CD4-positive, alpha-beta memory T cell (primary cell): ENCODE data around the gene CSF1R. TPM values are rescaled to one million over a fixed set of nuclear protein-coding genes. Genes with fewer than 3 reads are reported as not detected.
"Not testable (repeated sequence)": the region's sequence is repeated elsewhere in the genome, so short reads cannot be mapped to it uniquely, and the experiment has no call there.

Source experiments
- CTCF ChIA-PET: fragments of 350-600 bp; sonication (Branson Sonifier 250); formaldehyde crosslinking; loops from one replicate; lab custom pipeline; 2021; ENCODE audit warnings: inconsistent platforms; ENCODE audit not compliant: partially characterized antibody; lab: Charles Lee
- POLR2A ChIA-PET: fragments of 350-600 bp; sonication (Branson Sonifier 250); formaldehyde crosslinking; loops from one replicate; lab custom pipeline; 2021; ENCODE audit not compliant: partially characterized antibody; lab: Charles Lee
- DNase-seq, 5 donors: peaks; one replicate each; pipeline versions ENCODE4 v3.0.0 to v3.0.0-alpha.2; 2020 to 2022; ENCODE audit warnings: mixed read lengths in 1 of 5
- H3K27ac ChIP-seq: one replicate; pipeline ENCODE4 v1.7.0; 2013; ENCODE audit warnings: low read depth, low read length
- H3K27me3 ChIP-seq: 2 replicates; pipeline ENCODE4 v1.7.0; 2013; ENCODE audit warnings: mild to moderate bottlenecking, low read length, moderate library complexity; ENCODE audit not compliant: insufficient read depth
- H3K36me3 ChIP-seq: 2 replicates; pipeline ENCODE4 v1.7.0; 2013; ENCODE audit warnings: mild to moderate bottlenecking, low read length, moderate library complexity; ENCODE audit not compliant: insufficient read depth
- H3K4me1 ChIP-seq: 2 replicates; pipeline ENCODE4 v1.7.0; 2013; ENCODE audit warnings: mild to moderate bottlenecking, low read length, moderate library complexity; ENCODE audit not compliant: insufficient read depth
- H3K4me3 ChIP-seq, 2 donors: one replicate each; pipeline ENCODE4 v1.7.0; 2013; ENCODE audit warnings: low read length in 2 of 2, mild to moderate bottlenecking in 1 of 2
- H3K9me3 ChIP-seq, 2 donors: one replicate each; pipeline ENCODE4 v1.7.0; 2013; ENCODE audit warnings: low read length in 2 of 2, control low read depth in 1 of 2; ENCODE audit not compliant: control insufficient read depth in 1 of 2
- H3K27ac Mint-ChIP-seq, 7 donors: one replicate each; pipeline ENCODE4 v1.8.0; 2020 to 2021; ENCODE audit warnings: mixed read lengths in 7 of 7, mild to moderate bottlenecking in 6 of 7, inconsistent platforms in 3 of 7, moderate library complexity in 3 of 7
- H3K27me3 Mint-ChIP-seq, 2 donors: one replicate each; pipeline ENCODE4 v1.8.0; 2020 to 2021; ENCODE audit warnings: mixed read lengths in 2 of 2
- H3K36me3 Mint-ChIP-seq, 2 donors: one replicate each; pipeline ENCODE4 v1.8.0; 2020 to 2021; ENCODE audit warnings: mixed read lengths in 2 of 2, inconsistent platforms in 1 of 2, mild to moderate bottlenecking in 1 of 2
- H3K4me1 Mint-ChIP-seq, 4 donors: one replicate each; pipeline ENCODE4 v1.8.0; 2020 to 2021; ENCODE audit warnings: mixed read lengths in 4 of 4, mild to moderate bottlenecking in 1 of 4
- H3K4me3 Mint-ChIP-seq, 8 donors: one replicate each; pipeline ENCODE4 v1.8.0; 2020 to 2021; ENCODE audit warnings: mixed read lengths in 8 of 8, mild to moderate bottlenecking in 7 of 8, moderate library complexity in 6 of 8, inconsistent platforms in 3 of 8
- H3K9me3 Mint-ChIP-seq, 8 donors: one replicate each; pipeline ENCODE4 v1.8.0; 2020 to 2021; ENCODE audit warnings: mixed read lengths in 8 of 8, mild to moderate bottlenecking in 5 of 8, inconsistent platforms in 3 of 8, moderate library complexity in 1 of 8
- intact Hi-C: fragments of 100-400 bp; cut with micrococcal nuclease; formaldehyde crosslinking; loops from one replicate; pipeline ENCODE4 v1.15.1; 2023
- polyA plus RNA-seq, 2 donors: library from polyadenylated mRNA; unstranded; fragments of 300-500 nt; fragmentation: Illumina TruSeq; gene quantifications; one replicate each; pipeline ENCODE4 v1.2.3, GENCODE V29; 2021
- total RNA-seq, 2 experiments: library from RNA; stranded (reverse); gene quantifications; one replicate each; pipeline ENCODE4 v1.2.3, GENCODE V29; 2021

The CSF1R gene
- total and polyA plus RNA-seq, 4 experiments from 2014 or later: 0.04 to 2.9 (median 1.3) TPM

- Mint-ChIP-seq H3K27me3 (peaks cover 0 to 4% of the 10 kb centered on the region in 2 donors), H3K9me3 (no peaks in the 10 kb centered on the region), H3K4me1 (peaks cover 0 to 1% (median 0%) of the 10 kb centered on the region in 4 donors), H3K27ac (no peak overlapping the region), H3K4me3 (no peak overlapping the region), H3K36me3 (no peaks in the 10 kb centered on the region)
- H3K4me1 ChIP-seq: no peaks in the 10 kb centered on the region
- intact Hi-C loops: no loop called here
- H3K36me3 ChIP-seq: no peaks in the 10 kb centered on the region
- ChIA-PET POLR2A (no interaction called here), CTCF (no interaction called here)
- no peak overlapping the region for H3K4me3 ChIP-seq
- no peaks in the 10 kb centered on the region for H3K9me3 ChIP-seq
- H3K27ac ChIP-seq: no peak overlapping the region
- no peak for DNase-seq
- H3K27me3 ChIP-seq: no peaks in the 10 kb centered on the region
Measured at GRCh38 chr5:150101023-150101422, 14.7 kb upstream of the CSF1R start.

GRCh38 chr5:150097152-150097551, 10.8 kb upstream of the CSF1R start:
- Histone ChIP-seq H3K27ac (no peak overlapping the region), H3K27me3 (no peaks in the 10 kb centered on the region), H3K4me3 (no peak overlapping the region), H3K36me3 (no peaks in the 10 kb centered on the region), H3K4me1 (no peaks in the 10 kb centered on the region), H3K9me3 (no peaks in the 10 kb centered on the region)
- Mint-ChIP-seq H3K9me3 (peaks cover 0 to 2% (median 0%) of the 10 kb centered on the region in 8 donors), H3K27ac (no peak overlapping the region), H3K27me3 (peaks cover 4 to 7% of the 10 kb centered on the region in 2 donors), H3K4me1 (peaks cover 0 to 1% (median 0%) of the 10 kb centered on the region in 4 donors), H3K4me3 (no peak overlapping the region), H3K36me3 (no peaks in the 10 kb centered on the region)
- CTCF ChIA-PET: no interaction called here
- no peak for DNase-seq
- intact Hi-C loops: no loop called here
- POLR2A ChIA-PET: no interaction called here

- no peak for DNase-seq
- H3K27ac Mint-ChIP-seq: no peak overlapping the region
- no peak overlapping the region for H3K27ac ChIP-seq
- ChIA-PET POLR2A (no interaction called here), CTCF (no interaction called here)
- no peak overlapping the region for H3K4me3 ChIP-seq
- H3K9me3 ChIP-seq: no peaks in the 10 kb centered on the region
- H3K27me3 Mint-ChIP-seq: peaks cover 20 to 21% of the 10 kb centered on the region in 2 donors
- H3K4me3 Mint-ChIP-seq: no peak overlapping the region
- H3K9me3 Mint-ChIP-seq: peaks cover 0 to 4% (median 0%) of the 10 kb centered on the region in 8 donors
- H3K4me1 ChIP-seq: no peaks in the 10 kb centered on the region
- intact Hi-C loops: no loop called here
- no peaks in the 10 kb centered on the region for H3K27me3 ChIP-seq
- H3K36me3 Mint-ChIP-seq: no peaks in the 10 kb centered on the region
- no peaks in the 10 kb centered on the region for H3K36me3 ChIP-seq
- H3K4me1 Mint-ChIP-seq: peaks cover 0 to 1% (median 0%) of the 10 kb centered on the region in 4 donors
Measured at GRCh38 chr5:150092159-150092787, 5.9 kb upstream of the CSF1R start.

DNA sequence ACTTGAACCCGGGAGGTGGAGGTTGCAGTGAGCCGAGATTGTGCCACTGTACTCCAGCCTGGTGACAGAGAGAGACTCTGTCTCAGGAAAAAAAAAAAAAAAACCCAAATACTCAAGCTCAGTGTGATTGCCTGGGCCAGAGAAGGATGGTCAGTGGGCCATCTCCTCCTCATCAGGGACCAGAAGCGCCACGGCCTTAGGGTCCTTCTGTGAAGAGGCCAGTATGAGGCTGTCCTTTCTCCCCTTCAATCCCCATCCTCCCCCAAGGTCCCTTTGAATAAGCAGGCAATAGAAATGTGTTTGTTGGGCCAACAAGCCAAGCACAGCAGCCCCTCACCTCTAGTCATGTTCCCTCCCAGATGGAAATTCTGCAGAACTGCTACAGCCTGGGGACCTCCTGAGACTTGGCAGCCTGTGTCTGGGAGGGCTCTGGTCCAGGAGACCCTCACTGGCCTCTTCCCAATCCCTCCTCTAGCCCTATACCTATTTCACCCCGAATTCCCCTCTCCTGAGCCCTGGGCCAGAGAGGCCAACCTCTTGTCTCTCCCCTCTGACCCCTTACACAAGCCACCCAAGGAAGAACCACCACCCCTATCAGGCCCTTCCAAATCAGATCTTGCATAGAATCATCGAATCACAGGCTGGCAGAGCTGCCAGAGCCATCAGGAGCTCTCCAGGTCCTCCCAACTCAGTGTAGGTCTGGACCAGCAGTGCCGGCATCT, 1.0 kb downstream of the CSF1R start:
- no peaks in the 10 kb centered on the region for H3K4me1 ChIP-seq
- Mint-ChIP-seq H3K27me3 (peaks cover 25 to 41% of the 10 kb centered on the region in 2 donors), H3K27ac (no peak overlapping the region), H3K4me3 (no peak overlapping the region), H3K36me3 (no peaks in the 10 kb centered on the region), H3K9me3 (peaks cover 0 to 3% (median 0%) of the 10 kb centered on the region in 8 donors), H3K4me1 (peaks cover 0 to 2% (median 0%) of the 10 kb centered on the region in 4 donors)
- H3K4me3 ChIP-seq: no peak overlapping the region
- no peak for DNase-seq
- ChIA-PET CTCF (interaction anchor here (0.7 kb wide), 1 partner anchor 417 kb away, joined by 3 read pairs; no protein-coding TSS in a partner anchor), POLR2A (no interaction called here)
- intact Hi-C loops: no loop called here
- H3K9me3 ChIP-seq: no peaks in the 10 kb centered on the region
- peaks cover 12% of the 10 kb centered on the region for H3K27me3 ChIP-seq
- H3K27ac ChIP-seq: no peak overlapping the region
- H3K36me3 ChIP-seq: no peaks in the 10 kb centered on the region

DNA sequence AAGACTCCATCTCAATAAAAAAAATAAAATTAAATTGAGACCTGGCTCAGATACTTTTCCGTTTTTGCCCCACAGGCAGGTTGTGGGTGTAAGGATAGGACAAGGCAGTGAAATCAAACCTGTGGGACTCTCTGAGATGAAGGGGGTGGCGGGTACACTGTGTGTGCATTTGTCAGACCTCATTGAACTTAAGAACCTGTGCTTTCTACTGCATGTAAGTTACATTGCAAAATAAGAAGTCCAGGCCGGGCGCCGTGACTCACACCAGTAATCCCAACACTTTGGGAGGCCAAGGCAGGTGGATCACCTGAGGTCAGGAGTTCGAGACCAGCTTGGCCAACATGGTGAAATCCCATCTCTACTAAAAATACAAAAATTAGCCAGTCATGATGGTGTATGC, 1.6 kb downstream of the CSF1R start:
- CTCF ChIA-PET: interaction anchor here (0.7 kb wide), 1 partner anchor 417 kb away, joined by 3 read pairs; no protein-coding TSS in a partner anchor
- H3K9me3 Mint-ChIP-seq, H3K4me1 ChIP-seq, DNase-seq, intact Hi-C loops, H3K27ac Mint-ChIP-seq, H3K4me1 Mint-ChIP-seq, H3K27ac ChIP-seq, H3K4me3 ChIP-seq, H3K4me3 Mint-ChIP-seq, H3K36me3 ChIP-seq, H3K36me3 Mint-ChIP-seq, POLR2A ChIA-PET, H3K9me3 ChIP-seq: not testable (repeated sequence)
- H3K27me3 ChIP-seq: peaks cover 12% of the 10 kb centered on the region
- H3K27me3 Mint-ChIP-seq: peaks cover 25 to 40% of the 10 kb centered on the region in 2 donors

DNA sequence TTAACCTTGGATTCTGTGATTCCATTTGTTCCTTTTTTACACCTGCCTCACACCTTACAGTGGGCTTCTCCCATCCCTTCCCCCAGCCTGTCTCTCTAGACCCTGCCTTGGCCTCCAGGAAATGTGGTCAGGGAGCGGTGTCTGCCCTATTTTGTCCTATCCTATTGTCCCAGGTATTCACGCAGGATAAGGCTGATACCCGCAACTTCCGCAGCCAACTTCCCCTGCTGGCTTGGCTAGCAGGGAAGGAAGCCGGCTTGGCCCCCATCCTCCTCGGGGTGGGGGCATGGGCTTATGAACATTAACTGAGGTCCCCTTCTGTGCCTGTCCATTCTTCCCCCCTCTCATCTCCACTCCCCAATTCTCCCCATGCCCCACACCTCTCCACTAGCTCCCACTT, 3.5 kb downstream of the CSF1R start:
- H3K4me1 Mint-ChIP-seq: peaks cover 0 to 2% (median 0%) of the 10 kb centered on the region in 4 donors
- ChIA-PET CTCF (no interaction called here), POLR2A (interaction anchor here (0.6 kb wide), 1 partner anchor 16 kb away, joined by 3 read pairs; no protein-coding TSS in a partner anchor)
- intact Hi-C loops: no loop called here
- H3K9me3 Mint-ChIP-seq: peaks cover 0 to 3% (median 0%) of the 10 kb centered on the region in 8 donors
- H3K4me1 ChIP-seq: no peaks in the 10 kb centered on the region
- H3K27ac Mint-ChIP-seq: no peak overlapping the region
- no peaks in the 10 kb centered on the region for H3K9me3 ChIP-seq
- H3K4me3 Mint-ChIP-seq: no peak overlapping the region
- DNase-seq: no peak
- H3K27me3 Mint-ChIP-seq: peaks cover 20 to 31% of the 10 kb centered on the region in 2 donors
- no peaks in the 10 kb centered on the region for H3K36me3 Mint-ChIP-seq
- no peak overlapping the region for H3K4me3 ChIP-seq
- H3K27me3 ChIP-seq: peaks cover 12% of the 10 kb centered on the region
- no peaks in the 10 kb centered on the region for H3K36me3 ChIP-seq
- no peak overlapping the region for H3K27ac ChIP-seq

GRCh38 chr5:150082374-150082773, 4.0 kb downstream of the CSF1R start:
- Mint-ChIP-seq H3K4me1 (peaks cover 0 to 2% (median 0%) of the 10 kb centered on the region in 4 donors), H3K27me3 (peaks cover 17 to 31% of the 10 kb centered on the region in 2 donors)

More at GRCh38 chr5:150082374-150082773, 4.0 kb downstream of the CSF1R start:
- no peaks in the 10 kb centered on the region for H3K36me3 ChIP-seq
- Mint-ChIP-seq H3K4me3 (no peak overlapping the region), H3K36me3 (no peaks in the 10 kb centered on the region), H3K9me3 (no peaks in the 10 kb centered on the region), H3K27ac (no peak overlapping the region)
- H3K27ac ChIP-seq: no peak overlapping the region
- ChIA-PET CTCF (no interaction called here), POLR2A (no interaction called here)
- no peak overlapping the region for H3K4me3 ChIP-seq
- no peaks in the 10 kb centered on the region for H3K4me1 ChIP-seq
- no peak for DNase-seq
- intact Hi-C loops: no loop called here
- no peaks in the 10 kb centered on the region for H3K9me3 ChIP-seq
- peaks cover 12% of the 10 kb centered on the region for H3K27me3 ChIP-seq
